GM18526 (cell line): Measurements from ENCODE around the gene PTPRN2.

Experiments
- POLR2A ChIP-seq: IDR thresholded peaks from 3 replicates; pipeline ENCODE4 v1.6.1; 2011; ENCODE audit not compliant: insufficient read length; ENCODE audit errors: extremely low read depth

PTPRN2 gene

DNA sequence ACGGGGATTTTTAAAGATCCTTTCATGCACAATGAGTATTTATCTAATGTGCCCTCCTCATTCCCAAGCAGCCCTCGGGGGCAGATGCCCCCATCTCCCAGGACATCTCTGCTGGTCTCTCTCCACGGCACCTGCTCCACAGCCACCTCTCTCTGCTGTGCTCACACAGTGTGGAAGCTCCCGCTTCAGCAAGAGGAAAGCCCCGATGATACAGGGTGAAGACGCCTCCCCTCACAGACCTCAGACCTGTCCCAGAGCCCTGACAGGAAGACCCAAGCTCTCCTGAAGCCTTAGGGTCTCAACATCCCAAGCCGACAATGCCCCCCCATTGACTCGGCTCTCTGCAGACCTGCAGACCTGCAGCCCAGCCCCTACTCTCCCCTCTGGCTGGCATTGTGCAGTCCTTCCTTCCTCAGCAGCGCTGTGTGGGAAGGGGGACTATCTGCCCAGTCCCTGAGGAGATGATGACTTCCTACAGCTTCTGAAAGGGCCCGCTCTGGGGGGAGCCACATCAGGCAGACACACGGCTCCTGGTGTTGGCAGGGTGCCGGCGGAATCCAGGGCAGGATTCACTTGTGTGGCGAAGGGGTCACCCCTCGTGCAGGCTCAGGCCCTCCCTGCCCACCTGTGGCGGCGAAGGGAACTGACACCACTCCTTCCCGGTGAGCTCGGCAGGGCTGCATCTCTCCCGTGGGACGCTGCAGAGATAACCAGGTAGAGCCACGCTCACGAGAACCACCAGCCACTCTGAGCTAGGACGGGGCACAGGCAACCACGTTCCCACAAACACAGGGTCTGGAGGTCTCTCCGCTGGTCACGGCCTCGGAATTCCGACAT is 61.8 kb downstream of the PTPRN2 start:
- no peak for TF ChIP-seq POLR2A

DNA sequence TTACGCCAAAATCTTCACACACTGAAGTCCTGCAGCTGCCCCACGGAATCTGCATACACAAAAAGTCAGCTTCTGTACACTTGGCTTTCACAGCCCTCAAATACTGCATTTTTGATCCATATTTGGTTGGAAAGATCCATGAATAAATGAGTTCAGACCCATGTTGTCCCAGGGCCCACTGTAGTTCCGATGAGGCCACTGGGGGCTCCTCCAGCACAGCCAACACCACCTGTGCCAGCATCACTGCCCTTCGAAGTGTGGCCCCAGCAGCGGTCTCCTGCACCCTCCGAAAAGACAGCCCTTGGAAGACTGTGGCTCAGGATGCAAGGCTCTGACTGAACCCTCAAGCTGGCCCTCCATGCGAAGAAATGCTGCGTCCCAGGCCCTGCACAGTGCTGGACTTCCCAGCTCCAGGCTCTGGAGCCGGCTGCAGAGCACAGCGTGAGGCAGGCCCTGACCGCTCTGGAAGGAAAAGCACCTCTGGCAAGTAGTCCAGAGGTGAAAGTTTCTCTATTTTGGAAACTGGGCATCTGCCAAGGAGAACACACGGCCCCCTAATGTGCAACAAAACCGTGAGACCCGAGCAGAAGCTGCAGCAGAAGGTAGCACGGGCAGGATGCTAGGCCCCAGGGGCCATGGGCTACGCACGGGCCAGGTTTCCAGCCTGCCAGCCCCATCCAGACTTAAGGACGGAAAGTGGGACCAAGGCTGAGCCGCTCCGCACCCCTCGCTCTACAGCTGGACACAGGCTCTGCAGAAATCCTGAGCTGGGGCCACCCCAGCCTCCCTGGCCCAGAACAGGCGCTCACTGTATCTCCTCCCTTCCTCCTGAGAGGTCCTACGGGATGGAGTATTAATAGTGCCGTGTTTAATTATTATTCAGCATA is 62.6 kb downstream of the PTPRN2 start:
- no peak for TF ChIP-seq POLR2A

DNA sequence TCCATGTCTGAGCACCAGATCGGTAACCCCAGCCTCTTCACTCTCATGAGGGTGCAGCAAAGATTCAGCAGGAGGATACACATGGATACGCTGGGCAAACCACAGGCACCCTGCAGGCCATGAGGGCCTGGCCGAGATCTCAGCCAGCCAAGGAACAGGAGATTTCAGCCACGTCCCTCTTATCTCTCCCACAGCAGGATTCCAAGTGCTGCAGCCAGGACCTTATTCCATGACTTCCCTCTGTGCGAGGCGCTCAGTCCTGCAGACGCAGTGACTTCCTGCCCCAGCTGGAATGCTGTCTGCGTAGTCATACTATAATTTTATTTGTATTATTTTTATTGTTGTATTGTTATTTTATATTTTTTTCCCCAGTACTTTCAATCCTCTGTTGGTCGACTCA is 66.8 kb downstream of the PTPRN2 start:
- no peak for TF ChIP-seq POLR2A

DNA sequence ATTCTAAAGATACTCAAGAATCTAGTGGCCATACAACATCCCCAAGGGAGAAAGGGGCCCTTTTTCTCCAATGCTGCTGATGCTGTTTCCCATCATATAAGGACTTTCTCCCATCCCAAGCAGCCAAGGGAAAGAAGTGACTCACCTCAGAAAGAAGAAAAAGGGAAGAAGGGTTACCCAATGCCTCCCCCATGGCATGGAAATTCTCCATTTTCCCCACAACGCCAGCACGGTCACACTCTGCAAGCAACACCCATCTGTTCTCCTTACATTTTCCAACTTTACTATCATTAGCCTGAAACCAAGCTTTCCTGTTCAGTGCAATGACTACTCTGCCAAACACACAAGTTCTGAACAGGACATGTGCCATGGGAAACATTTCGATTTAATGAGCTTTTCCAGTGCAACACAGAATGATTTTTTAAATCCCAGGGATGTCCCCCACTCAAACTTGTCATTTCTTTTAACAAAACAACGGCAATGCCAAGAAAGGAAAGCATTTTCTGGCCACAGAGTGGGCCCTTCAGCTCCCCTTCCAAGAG is 67.9 kb downstream of the PTPRN2 start:
- TF ChIP-seq POLR2A = no peak

DNA sequence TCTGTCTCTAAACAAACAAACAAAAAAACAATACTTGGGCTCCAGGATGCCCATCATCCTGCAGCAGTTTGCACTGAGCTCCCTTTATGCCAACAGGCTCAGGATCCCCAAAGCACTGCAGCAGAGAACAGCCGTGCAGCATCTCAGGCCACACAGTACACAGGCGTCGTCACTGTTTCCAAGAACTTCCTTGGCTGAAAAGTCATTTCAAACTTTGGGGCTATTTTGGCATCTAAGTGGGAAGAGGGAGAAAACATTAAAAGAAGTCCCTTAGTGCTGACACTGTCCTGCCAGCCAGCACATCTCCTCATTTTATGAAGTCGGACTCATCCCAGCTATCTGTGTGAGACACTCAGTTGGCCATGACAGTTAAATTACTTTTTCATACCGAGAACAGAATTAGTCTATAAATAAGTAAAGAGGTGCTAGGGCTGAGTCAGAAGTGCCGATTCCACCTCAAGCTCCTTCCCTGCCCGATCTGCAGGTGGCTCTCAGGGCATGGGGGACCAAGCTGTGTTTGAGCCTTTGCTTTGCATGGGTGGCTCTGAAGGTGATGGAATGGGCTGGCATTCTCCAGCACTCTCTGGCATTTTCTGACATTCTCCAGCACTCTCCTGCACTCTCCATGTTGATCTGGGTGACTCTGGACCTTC is 68.5 kb downstream of the PTPRN2 start:
- no peak for TF ChIP-seq POLR2A

DNA sequence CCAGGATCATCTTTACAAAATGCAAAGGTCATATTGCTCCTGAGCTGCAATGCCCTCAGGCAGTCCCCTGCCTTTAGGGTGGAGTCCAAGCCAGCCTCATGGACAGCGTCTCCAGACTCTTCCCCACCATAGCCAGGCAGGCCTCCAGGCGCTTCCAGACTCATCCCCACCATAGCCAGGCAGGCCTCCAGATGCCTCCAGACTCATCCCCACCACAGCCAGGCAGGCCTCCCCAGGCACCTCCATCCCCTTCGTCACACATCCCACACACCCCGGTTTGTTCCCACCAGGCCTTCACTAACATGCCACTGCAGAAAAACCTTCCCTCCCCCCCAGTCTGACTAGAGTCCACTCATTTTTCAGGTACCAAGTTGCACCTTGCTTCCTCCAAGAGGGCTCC is 70.1 kb downstream of the PTPRN2 start:
- TF ChIP-seq POLR2A = no peak

DNA sequence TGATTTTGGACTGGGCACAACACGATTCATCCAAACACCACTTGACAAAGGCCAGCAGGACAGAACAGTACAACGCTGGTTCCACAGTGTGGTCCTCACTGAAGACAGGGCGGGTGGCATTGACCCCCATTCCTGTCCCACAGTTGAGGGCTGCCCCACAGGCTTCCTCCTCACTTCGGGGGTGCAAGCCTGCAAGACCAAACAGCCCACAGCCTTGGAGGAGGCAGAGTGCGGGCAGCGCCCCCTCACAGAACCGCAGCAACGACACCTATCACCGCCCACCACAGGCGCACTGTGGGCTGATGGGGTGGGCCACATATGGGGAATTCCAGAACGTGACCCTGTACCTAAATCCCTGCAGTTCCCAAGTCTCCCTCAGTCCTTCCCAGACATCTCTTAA is 70.6 kb downstream of the PTPRN2 start:
- no peak for TF ChIP-seq POLR2A

DNA sequence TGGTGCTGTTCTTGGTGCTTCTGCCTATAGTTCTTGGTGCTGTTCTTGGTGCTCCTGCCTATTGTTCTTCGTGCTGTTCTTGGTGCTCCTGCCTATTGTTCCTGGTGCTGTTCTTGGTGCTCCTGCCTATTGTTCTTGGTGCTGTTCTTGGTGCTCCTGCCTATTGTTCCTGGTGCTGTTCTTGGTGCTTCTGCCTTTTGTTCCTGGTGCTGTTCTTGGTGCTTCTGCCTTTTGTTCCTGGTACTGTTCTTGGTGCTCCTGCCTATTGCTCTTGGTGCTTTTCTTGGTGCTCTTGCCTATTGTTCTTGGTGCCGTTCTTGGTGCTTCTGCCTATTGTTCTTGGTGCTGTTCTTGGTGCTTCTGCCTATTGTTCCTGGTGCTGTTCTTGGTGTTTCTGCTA is 71.1 kb downstream of the PTPRN2 start:
- TF ChIP-seq POLR2A = no peak

DNA sequence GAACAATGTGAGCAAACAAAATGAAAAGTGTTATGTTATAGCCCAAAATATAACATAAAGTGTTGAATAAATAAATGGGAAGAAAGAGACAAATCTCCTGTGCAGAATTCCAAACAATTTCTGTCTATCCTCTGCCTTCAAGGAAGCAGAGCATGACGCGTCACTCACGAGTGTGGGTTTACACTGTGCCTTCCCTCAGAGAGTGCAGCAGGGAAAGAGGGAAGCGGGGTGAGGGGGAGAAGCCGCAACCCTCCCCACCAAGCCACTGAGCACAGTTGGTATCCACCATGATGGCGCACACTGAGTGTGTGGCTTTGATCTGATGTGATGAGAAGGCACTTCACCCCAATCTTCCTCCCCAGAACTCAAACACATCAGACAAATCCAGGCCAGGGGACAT is 74.8 kb downstream of the PTPRN2 start:
- no peak for TF ChIP-seq POLR2A

DNA sequence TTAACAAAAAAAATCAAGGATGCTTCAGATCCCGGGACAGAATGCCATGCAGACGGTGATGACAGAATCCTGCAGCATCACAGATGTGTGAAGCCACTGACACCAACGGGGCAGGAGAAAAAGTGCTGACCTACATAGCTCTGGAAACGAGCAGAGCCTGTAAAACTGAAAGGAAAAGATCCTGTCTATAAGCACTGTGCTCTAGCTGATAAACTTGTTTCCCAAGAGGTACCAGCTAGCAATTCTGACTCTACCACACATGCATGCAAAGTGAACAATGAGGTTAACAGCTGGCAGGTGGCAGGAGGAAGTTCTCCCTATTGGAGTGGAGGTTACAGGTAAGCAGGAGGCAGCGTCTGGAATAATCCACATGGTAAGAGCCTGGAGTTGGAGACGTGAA is 75.6 kb downstream of the PTPRN2 start:
- TF ChIP-seq POLR2A = no peak

DNA sequence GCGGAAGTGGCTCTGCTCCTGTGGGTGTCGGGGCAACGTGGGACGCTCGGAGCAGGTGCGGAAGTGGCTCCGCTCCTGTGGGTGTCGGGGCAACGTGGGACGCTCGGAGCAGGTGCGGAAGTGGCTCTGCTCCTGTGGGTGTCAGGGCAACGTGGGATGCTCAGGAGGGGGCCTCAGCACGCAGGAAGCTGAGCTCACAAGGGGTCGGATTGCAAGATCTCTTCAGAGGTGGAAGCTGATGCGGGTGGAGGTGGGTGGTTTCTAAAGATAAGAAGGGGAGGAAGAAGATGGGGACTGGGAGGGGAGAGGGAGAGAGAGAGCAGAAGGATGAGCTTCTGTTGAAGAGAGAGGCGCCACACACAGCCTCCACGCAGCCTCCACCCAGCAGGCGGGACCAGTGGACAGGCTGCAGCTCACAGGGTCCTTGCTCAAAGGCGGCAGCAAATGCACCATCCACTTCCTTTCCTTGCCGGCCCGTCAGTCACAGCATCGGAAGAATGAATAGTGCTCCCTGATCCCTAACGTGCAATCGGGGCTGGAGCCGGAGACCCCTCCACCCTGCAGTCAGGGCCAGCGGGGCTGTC is 78.7 kb downstream of the PTPRN2 start:
- no peak for TF ChIP-seq POLR2A

DNA sequence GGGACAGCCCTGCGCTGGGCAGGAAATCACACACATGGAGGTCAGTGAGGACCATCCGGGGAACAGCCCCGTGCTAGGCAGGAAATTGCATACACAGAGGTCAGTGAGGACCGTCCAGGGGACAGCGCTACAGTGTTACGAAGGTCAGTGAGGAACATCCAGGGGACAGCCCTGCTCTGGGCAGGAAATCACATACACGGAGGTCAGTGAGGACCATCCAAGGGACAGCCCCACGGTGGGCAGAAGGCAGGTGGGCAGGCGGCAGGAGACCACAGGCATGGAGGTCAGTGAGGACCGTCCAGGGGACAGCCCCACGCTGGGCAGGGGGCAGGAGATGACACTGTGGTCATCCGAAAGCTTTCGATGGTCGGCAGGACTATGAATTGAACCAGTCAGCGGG is 79.7 kb downstream of the PTPRN2 start:
- no peak for TF ChIP-seq POLR2A

DNA sequence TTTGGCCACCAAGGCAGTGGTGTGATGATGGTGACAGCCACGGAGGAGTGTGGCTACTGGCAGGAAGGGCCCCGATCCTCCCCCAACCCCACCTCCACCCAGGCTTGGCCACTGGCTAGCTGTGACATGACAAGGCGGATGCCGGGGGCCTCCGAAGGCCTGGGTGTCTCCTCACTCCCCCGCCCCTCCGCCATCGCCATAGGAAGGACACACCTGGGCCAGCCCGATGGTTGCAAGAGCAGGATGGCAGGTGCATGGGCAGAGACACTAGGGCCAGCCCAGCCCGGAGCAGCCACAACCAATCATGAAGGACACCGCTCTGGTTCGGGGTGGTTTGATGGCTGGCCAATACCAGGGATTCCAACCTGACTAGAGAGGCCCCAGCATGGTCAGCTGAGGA is 81.0 kb downstream of the PTPRN2 start:
- TF ChIP-seq POLR2A = no peak

DNA sequence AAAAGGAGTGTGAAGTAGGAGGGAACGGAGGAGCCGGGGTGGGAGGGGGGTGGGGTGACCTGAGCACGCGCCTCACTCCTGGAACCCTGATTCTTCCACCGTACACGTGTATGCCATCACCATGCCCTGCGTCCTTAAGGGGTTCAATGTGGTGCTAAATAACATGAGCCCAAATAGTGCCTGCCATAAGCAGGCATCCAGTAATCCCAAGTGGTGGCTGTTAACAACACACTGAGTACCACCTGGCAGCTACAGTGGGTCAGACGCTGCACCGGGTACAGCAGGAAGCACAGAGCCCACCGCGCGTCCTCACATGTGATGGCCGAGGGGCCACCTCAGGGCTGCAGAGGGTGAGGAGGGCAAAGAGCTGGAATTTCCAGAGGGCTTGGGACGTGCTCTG is 81.9 kb downstream of the PTPRN2 start:
- no peak for TF ChIP-seq POLR2A
